PC-9 (cell line): ENCODE results near the gene UXS1.

Source experiments
- EZH2 ChIP-seq: fragments of 200-600 bp; sonication (generic); IDR thresholded peaks from 2 replicates; pipeline ENCODE4 v1.8.0; 2017; ENCODE audit warnings: antibody characterized with exemption, low read depth
- TF ChIP-seq, protein P1 (sequence below): fragments of 200-600 bp; sonication (generic); conservative IDR thresholded peaks from 2 replicates; pipeline ENCODE4 v1.6.1; 2017; ENCODE audit warnings: mixed run types, antibody characterized with exemption, mild to moderate bottlenecking, moderate library complexity

DNA sequence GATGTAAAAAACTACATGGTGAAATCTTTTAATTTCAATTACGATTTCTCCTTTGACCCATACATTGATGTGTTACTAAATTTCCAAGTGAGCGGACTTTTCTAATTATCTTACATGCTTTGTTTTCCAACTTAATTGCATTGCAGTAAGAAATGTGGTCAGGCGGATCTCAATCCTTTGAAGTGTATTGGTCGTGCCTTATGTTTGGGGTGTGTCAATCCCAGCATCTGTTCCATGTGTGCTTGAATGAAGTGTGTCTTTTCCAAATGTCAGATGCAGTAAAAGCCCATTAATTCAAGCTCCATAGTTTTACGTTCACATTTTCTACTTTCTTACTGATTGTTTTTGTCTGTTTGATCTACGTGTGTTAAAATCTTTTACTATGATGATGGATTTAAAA lies 113.1 kb downstream of the UXS1 start:
- TF ChIP-seq, protein P1, sequence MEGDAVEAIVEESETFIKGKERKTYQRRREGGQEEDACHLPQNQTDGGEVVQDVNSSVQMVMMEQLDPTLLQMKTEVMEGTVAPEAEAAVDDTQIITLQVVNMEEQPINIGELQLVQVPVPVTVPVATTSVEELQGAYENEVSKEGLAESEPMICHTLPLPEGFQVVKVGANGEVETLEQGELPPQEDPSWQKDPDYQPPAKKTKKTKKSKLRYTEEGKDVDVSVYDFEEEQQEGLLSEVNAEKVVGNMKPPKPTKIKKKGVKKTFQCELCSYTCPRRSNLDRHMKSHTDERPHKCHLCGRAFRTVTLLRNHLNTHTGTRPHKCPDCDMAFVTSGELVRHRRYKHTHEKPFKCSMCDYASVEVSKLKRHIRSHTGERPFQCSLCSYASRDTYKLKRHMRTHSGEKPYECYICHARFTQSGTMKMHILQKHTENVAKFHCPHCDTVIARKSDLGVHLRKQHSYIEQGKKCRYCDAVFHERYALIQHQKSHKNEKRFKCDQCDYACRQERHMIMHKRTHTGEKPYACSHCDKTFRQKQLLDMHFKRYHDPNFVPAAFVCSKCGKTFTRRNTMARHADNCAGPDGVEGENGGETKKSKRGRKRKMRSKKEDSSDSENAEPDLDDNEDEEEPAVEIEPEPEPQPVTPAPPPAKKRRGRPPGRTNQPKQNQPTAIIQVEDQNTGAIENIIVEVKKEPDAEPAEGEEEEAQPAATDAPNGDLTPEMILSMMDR: no peak
- no peak for TF ChIP-seq EZH2
